GM23338 (cell line): ENCODE data around the gene TNFSF13.

Experiments used
- EZH2 ChIP-seq: fragments of 200-600 bp; sonication (generic); IDR thresholded peaks from one replicate; pipeline ENCODE4 v1.8.0; 2017; ENCODE audit warnings: antibody characterized with exemption, mild to moderate bottlenecking, low read depth; ENCODE audit not compliant: unreplicated experiment
- EZH2phosphoT487 ChIP-seq: fragments of 200-600 bp; sonication (generic); IDR thresholded peaks from one replicate; pipeline ENCODE4 v1.8.1; 2018; ENCODE audit warnings: antibody characterized with exemption; ENCODE audit not compliant: unreplicated experiment
- JUNB ChIP-seq: IDR thresholded peaks from one replicate; pipeline ENCODE4 v1.6.1; 2016; ENCODE audit warnings: antibody characterized with exemption; ENCODE audit not compliant: unreplicated experiment
- POLR2AphosphoS5 ChIP-seq: IDR thresholded peaks from 2 replicates; pipeline ENCODE4 v1.6.1; 2016; ENCODE audit warnings: antibody characterized with exemption, low read depth
- ZNF331 ChIP-seq: fragments of 250-450 bp; sonication (Bioruptor Pico); IDR thresholded peaks from 2 replicates; pipeline ENCODE4 v1.5.0; 2020; ENCODE audit warnings: low read depth, mild to moderate bottlenecking, moderate library complexity
- TF ChIP-seq, protein P1 (sequence below), 2 experiments: fragments of 200-600 bp in 1 of 2; sonication (generic) in 1 of 2; conservative IDR thresholded peaks; 2 replicates each; pipeline versions ENCODE4 v1.5.1 to v1.6.1; 2016 to 2017; ENCODE audit warnings: antibody characterized with exemption in 2 of 2, low read depth in 2 of 2, mild to moderate bottlenecking in 2 of 2, moderate library complexity in 1 of 2
- TF ChIP-seq, protein P2 (sequence below): IDR thresholded peaks from one replicate; pipeline ENCODE4 v1.6.1; 2018; ENCODE audit warnings: antibody characterized with exemption; ENCODE audit not compliant: unreplicated experiment

DNA sequence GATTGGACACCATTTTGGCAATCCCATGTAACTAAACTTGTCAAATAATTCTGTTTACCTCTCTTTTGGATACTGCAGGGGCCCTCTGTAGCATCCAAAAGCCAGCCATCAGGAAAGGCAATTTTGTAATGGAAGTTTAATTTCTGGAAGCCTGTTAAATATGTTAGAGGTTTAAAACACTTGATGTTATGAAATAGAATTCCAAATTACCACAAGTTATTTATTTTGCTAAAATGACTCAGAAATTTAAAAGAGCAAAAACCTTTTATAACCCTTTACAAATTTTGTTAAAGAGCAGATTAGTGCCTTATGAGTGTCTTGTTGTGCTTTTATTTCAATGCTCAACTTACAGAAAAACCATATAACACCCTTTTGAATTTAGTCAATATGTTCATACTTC, 29.7 kb upstream of the TNFSF13 start:
- no peak for TF ChIP-seq EZH2phosphoT487
- TF ChIP-seq, protein P1, sequence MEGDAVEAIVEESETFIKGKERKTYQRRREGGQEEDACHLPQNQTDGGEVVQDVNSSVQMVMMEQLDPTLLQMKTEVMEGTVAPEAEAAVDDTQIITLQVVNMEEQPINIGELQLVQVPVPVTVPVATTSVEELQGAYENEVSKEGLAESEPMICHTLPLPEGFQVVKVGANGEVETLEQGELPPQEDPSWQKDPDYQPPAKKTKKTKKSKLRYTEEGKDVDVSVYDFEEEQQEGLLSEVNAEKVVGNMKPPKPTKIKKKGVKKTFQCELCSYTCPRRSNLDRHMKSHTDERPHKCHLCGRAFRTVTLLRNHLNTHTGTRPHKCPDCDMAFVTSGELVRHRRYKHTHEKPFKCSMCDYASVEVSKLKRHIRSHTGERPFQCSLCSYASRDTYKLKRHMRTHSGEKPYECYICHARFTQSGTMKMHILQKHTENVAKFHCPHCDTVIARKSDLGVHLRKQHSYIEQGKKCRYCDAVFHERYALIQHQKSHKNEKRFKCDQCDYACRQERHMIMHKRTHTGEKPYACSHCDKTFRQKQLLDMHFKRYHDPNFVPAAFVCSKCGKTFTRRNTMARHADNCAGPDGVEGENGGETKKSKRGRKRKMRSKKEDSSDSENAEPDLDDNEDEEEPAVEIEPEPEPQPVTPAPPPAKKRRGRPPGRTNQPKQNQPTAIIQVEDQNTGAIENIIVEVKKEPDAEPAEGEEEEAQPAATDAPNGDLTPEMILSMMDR (conservative IDR thresholded peaks at IDR 0.05; ENCODE audit: low read depth in 2 of 2) = no peak
- no peak for TF ChIP-seq JUNB
- TF ChIP-seq ZNF331 = no peak
- no peak for TF ChIP-seq EZH2
- no peak for TF ChIP-seq POLR2AphosphoS5
- TF ChIP-seq, protein P2, sequence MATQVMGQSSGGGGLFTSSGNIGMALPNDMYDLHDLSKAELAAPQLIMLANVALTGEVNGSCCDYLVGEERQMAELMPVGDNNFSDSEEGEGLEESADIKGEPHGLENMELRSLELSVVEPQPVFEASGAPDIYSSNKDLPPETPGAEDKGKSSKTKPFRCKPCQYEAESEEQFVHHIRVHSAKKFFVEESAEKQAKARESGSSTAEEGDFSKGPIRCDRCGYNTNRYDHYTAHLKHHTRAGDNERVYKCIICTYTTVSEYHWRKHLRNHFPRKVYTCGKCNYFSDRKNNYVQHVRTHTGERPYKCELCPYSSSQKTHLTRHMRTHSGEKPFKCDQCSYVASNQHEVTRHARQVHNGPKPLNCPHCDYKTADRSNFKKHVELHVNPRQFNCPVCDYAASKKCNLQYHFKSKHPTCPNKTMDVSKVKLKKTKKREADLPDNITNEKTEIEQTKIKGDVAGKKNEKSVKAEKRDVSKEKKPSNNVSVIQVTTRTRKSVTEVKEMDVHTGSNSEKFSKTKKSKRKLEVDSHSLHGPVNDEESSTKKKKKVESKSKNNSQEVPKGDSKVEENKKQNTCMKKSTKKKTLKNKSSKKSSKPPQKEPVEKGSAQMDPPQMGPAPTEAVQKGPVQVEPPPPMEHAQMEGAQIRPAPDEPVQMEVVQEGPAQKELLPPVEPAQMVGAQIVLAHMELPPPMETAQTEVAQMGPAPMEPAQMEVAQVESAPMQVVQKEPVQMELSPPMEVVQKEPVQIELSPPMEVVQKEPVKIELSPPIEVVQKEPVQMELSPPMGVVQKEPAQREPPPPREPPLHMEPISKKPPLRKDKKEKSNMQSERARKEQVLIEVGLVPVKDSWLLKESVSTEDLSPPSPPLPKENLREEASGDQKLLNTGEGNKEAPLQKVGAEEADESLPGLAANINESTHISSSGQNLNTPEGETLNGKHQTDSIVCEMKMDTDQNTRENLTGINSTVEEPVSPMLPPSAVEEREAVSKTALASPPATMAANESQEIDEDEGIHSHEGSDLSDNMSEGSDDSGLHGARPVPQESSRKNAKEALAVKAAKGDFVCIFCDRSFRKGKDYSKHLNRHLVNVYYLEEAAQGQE = no peak
